Measurements from ENCODE around the gene ZNF563. TPM values are rescaled to one million over a fixed set of nuclear protein-coding genes. Genes with fewer than 3 reads are reported as not detected.

Gene ZNF563
- total RNA-seq, 1 experiment from 2014 or later = 1.1 TPM

DNA sequence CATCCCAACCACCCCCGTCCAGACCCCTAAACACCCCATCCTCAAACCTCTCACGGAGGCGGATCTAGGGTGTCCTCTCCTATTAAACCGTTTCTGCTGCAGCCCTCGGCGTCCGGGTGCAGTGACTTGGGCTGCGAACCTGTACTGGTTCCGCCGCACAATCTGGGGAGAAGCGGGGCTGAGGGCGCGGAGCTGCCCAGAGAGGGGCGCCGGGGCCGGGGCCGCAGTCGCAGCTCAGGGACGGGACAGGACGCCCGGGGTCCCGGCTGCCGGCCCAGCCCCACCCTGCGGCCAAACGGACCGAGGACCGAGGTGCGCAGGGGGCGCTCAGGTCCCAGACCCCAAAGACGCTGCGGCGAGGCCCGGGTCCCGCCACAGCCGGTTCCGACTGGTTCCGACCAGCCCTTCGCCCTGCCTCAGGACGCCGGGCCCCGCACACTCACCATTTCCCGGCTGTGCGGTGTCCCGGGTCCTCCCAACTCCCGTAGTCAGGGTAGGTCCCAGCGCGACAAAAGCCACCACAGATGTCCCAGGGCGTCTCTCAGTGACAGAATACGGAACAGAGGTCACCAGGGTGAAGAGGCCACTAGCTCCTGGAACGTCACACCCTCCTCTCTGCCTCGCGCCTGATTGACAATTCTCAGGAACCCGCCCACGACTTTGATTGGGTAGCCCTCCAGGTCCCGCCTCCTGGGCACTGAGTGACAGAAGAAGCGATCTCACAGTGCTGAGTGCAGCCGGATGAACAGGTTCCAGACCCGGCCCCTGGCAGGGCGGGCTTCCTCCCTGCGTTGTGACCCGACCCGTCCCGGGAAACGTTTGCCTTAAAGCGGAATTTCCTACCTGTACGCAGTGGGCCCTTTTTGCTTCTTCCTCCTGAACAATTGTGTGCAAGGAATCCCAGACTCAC, 38.9 kb downstream of the ZNF563 start, which contains the start of gene ZNF44:
TSS of gene ZNF44 (minus strand) at position 635 of the 910 bp plus-strand sequence. CDS start at position 446, 189 bp downstream.
- intact Hi-C loops (cut with micrococcal nuclease) = loop anchor here (1.0 to 5.0 kb wide), 6 partner anchors 67 to 256 kb away; partner anchors contain the start of genes ZNF442, ZNF443, ZNF625 and ZNF799
- DNase-seq = peak; percentile 99
- Histone ChIP-seq H3K36me3 (ENCODE audit: low read depth, low read length) (peaks cover 14% of the 10 kb centered on the region), H3K4me3 (ENCODE audit: low read length) (peak within 1 kb of the TSS; percentile 99), H3K9me2 (replicated peaks; ENCODE audit: low read length) (no peaks in the 10 kb centered on the region), H3K9ac (ENCODE audit: low read length) (peak within 1 kb of the TSS; percentile 76), H3K79me2 (ENCODE audit: low read length) (peaks cover 40% of the 10 kb centered on the region), H3K4me2 (ENCODE audit: low read length) (peak within 1 kb of the TSS; percentile 93), H3K4me1 (ENCODE audit: insufficient read depth, low read length) (peaks cover 10% of the 10 kb centered on the region), H3F3A (ENCODE audit: low read length, unreplicated experiment) (no peaks in the 10 kb centered on the region), H4K20me1 (ENCODE audit: low read length) (no peaks in the 10 kb centered on the region), H2AFZ (ENCODE audit: low read length) (peak within 1 kb of the TSS; percentile 92), H3K9me3 (ENCODE audit: low read length) (no peaks in the 10 kb centered on the region), H3K27ac (ENCODE audit: low read length) (peak within 1 kb of the TSS; percentile 26), H3K27me3 (ENCODE audit: low read length) (no peaks in the 10 kb centered on the region)
- peak; percentile 97 for ATAC-seq
- CTCF ChIA-PET = interaction anchor here (0.5 kb wide), 1 partner anchor 257 kb away, joined by 3 read pairs; no protein-coding TSS in a partner anchor
- POLR2A ChIA-PET (ENCODE audit: unreplicated experiment) = interaction anchor here (0.6 kb wide), 1 partner anchor 258 kb away, joined by 3 read pairs; no protein-coding TSS in a partner anchor
- BruUV-seq (replicated peaks) = TSS peak; percentile 83
- TF ChIP-seq, protein P1, sequence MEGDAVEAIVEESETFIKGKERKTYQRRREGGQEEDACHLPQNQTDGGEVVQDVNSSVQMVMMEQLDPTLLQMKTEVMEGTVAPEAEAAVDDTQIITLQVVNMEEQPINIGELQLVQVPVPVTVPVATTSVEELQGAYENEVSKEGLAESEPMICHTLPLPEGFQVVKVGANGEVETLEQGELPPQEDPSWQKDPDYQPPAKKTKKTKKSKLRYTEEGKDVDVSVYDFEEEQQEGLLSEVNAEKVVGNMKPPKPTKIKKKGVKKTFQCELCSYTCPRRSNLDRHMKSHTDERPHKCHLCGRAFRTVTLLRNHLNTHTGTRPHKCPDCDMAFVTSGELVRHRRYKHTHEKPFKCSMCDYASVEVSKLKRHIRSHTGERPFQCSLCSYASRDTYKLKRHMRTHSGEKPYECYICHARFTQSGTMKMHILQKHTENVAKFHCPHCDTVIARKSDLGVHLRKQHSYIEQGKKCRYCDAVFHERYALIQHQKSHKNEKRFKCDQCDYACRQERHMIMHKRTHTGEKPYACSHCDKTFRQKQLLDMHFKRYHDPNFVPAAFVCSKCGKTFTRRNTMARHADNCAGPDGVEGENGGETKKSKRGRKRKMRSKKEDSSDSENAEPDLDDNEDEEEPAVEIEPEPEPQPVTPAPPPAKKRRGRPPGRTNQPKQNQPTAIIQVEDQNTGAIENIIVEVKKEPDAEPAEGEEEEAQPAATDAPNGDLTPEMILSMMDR (conservative IDR thresholded peaks at IDR 0.05; ENCODE audit: low read depth, low read length) = no peak
- TF ChIP-seq EZH2phosphoT487 (IDR thresholded peaks at IDR 0.05; ENCODE audit: borderline replicate concordance, low read length) (no peak), EZH2 (IDR thresholded peaks at IDR 0.05; ENCODE audit: low read length, unreplicated experiment) (no peak)

DNA sequence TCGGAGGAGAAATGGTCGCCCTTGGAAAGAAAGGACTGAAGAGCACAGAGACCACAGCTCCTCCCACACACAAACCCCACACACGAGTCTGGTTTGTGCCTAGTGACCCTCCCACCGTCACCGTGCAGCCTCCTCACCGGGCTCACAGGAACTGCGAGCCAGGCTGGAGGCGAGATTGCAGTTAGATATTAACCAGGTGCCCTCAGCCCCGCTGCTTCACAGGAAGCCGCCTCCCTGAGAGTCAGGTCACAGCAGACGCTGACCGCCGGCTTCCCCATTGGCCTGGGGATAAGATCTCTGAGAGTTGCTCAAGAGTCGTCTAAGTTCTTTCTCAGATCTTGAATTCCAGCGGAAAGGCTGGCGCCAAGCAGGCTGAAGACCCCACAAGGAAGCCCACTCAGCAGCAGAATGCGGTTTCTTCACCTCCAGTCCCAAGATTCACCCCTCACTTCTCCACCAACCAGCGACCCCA, 39.6 kb downstream of the ZNF563 start:
- no peaks in the 10 kb centered on the region for H3K9me3 ChIP-seq (ENCODE audit: low read length)
- H3K4me2 ChIP-seq (ENCODE audit: low read length) = peak overlapping the region; percentile 93
- H4K20me1 ChIP-seq (ENCODE audit: low read length) = no peaks in the 10 kb centered on the region
- ChIA-PET CTCF (interaction anchor here (0.5 kb wide), 1 partner anchor 258 kb away, joined by 3 read pairs; no protein-coding TSS in a partner anchor), POLR2A (ENCODE audit: unreplicated experiment) (interaction anchor here (0.7 kb wide), 1 partner anchor 131 kb away, joined by 4 read pairs; the partner anchor contains the start of gene ZNF136)
- H3K9me2 ChIP-seq (replicated peaks; ENCODE audit: low read length) = no peaks in the 10 kb centered on the region
- H3K27ac ChIP-seq (ENCODE audit: low read length) = peak overlapping the region; percentile 26
- peak overlapping the region; percentile 76 for H3K9ac ChIP-seq (ENCODE audit: low read length)
- BruUV-seq (replicated peaks) = no TSS peak
- peak overlapping the region; percentile 99 for H3K4me3 ChIP-seq (ENCODE audit: low read length)
- ATAC-seq (peak; percentile 47), DNase-seq (peak; percentile 90)
- peak overlapping the region; percentile 92 for H2AFZ ChIP-seq (ENCODE audit: low read length)
- H3F3A ChIP-seq (ENCODE audit: low read length, unreplicated experiment) = peaks cover 4% of the 10 kb centered on the region
- TF ChIP-seq EZH2 (IDR thresholded peaks at IDR 0.05; ENCODE audit: low read length, unreplicated experiment) (no peak), EZH2phosphoT487 (IDR thresholded peaks at IDR 0.05; ENCODE audit: borderline replicate concordance, low read length) (no peak)
- TF ChIP-seq, protein P1 (conservative IDR thresholded peaks at IDR 0.05; ENCODE audit: low read depth, low read length) = no peak
- intact Hi-C loops (cut with micrococcal nuclease) = loop anchor here (1.0 to 5.0 kb wide), 6 partner anchors 67 to 256 kb away; partner anchors contain the start of genes ZNF442, ZNF443, ZNF625 and ZNF799
- peaks cover 42% of the 10 kb centered on the region for H3K79me2 ChIP-seq (ENCODE audit: low read length)
- H3K4me1 ChIP-seq (ENCODE audit: insufficient read depth, low read length) = peaks cover 17% of the 10 kb centered on the region
- H3K27me3 ChIP-seq (ENCODE audit: low read length) = no peaks in the 10 kb centered on the region
- peaks cover 16% of the 10 kb centered on the region for H3K36me3 ChIP-seq (ENCODE audit: low read depth, low read length)

All from PC-3 (cell line).